GM23338 (cell line): ENCODE data around the gene ARID4B. TPM values are rescaled to one million over a fixed set of nuclear protein-coding genes. Genes with fewer than 3 reads are reported as not detected.

Experiments used
- ATAC-seq: fragments of 200-7000 bp; cut with Tn5 transposase; 3 replicates; pipeline ENCODE4 v1.9.1; 2020
- DNase-seq: peaks from one replicate; pipeline ENCODE4 v3.0.0-alpha.2; 2015; ENCODE audit warnings: low spot score
- H2AFZ ChIP-seq: fragments of 200-600 bp; sonication (generic); 2 replicates; pipeline ENCODE4 v1.8.0; 2016; ENCODE audit warnings: antibody characterized with exemption, mild to moderate bottlenecking, moderate library complexity
- H3F3A ChIP-seq: fragments of 200-600 bp; sonication (generic); replicated peaks from 2 replicates; pipeline ENCODE4 v1.8.0; 2017; ENCODE audit warnings: antibody characterized with exemption, mixed run types, low read depth
- H3K27ac ChIP-seq: fragments of 200-600 bp; sonication (generic); 2 replicates; pipeline ENCODE4 v1.6.1; 2016; ENCODE audit warnings: low read depth
- H3K27me3 ChIP-seq: fragments of 200-600 bp; sonication (generic); 2 replicates; pipeline ENCODE4 v1.8.0; 2016; ENCODE audit warnings: mild to moderate bottlenecking, mixed run types, moderate library complexity; ENCODE audit not compliant: insufficient read depth
- H3K36me3 ChIP-seq: fragments of 200-600 bp; sonication (generic); 2 replicates; pipeline ENCODE4 v1.8.0; 2016; ENCODE audit warnings: mild to moderate bottlenecking; ENCODE audit not compliant: insufficient read depth
- H3K4me1 ChIP-seq: fragments of 200-600 bp; sonication (generic); 2 replicates; pipeline ENCODE4 v1.8.0; 2016; ENCODE audit warnings: mild to moderate bottlenecking, moderate library complexity; ENCODE audit not compliant: insufficient read depth
- H3K4me2 ChIP-seq: fragments of 200-600 bp; sonication (generic); 2 replicates; pipeline ENCODE4 v1.7.1; 2017; ENCODE audit warnings: mixed run types
- H3K4me3 ChIP-seq: fragments of 200-600 bp; sonication (generic); 2 replicates; pipeline ENCODE4 v1.6.1; 2016; ENCODE audit warnings: mixed run types
- H3K79me2 ChIP-seq: fragments of 200-600 bp; sonication (generic); replicated peaks from 2 replicates; pipeline ENCODE4 v1.8.0; 2017; ENCODE audit warnings: mild to moderate bottlenecking; ENCODE audit not compliant: insufficient read depth
- H3K9me2 ChIP-seq: fragments of 200-600 bp; sonication (generic); 2 replicates; pipeline ENCODE4 v1.8.0; 2017; ENCODE audit not compliant: insufficient read depth
- H4K20me1 ChIP-seq: fragments of 200-600 bp; sonication (generic); replicated peaks from 2 replicates; pipeline ENCODE4 v1.8.0; 2017; ENCODE audit warnings: mild to moderate bottlenecking; ENCODE audit not compliant: insufficient read depth
- H3K27ac Mint-ChIP-seq: 2 replicates; pipeline ENCODE4 v1.8.0; 2020; ENCODE audit warnings: inconsistent platforms, mild to moderate bottlenecking, moderate library complexity, mixed read lengths
- H3K27me3 Mint-ChIP-seq: 3 replicates; pipeline ENCODE4 v1.8.0; 2022; ENCODE audit warnings: low read depth, mild to moderate bottlenecking, moderate library complexity, mixed read lengths, inconsistent platforms; ENCODE audit not compliant: insufficient read depth, poor library complexity
- H3K36me3 Mint-ChIP-seq: 3 replicates; pipeline ENCODE4 v1.8.0; 2021; ENCODE audit warnings: low read depth, mild to moderate bottlenecking, inconsistent platforms, moderate library complexity, mixed read lengths
- H3K4me1 Mint-ChIP-seq: 3 replicates; pipeline ENCODE4 v1.8.0; 2020; ENCODE audit warnings: mild to moderate bottlenecking, inconsistent platforms, mixed read lengths
- H3K4me3 Mint-ChIP-seq: 3 replicates; pipeline ENCODE4 v1.8.0; 2021; ENCODE audit warnings: moderate library complexity, mild to moderate bottlenecking, inconsistent platforms, mixed read lengths
- H3K9me3 Mint-ChIP-seq: 3 replicates; pipeline ENCODE4 v1.8.0; 2020; ENCODE audit warnings: moderate library complexity, mild to moderate bottlenecking, inconsistent platforms, mixed read lengths
- CREB1 ChIP-seq: fragments of 250-450 bp; sonication (Bioruptor Pico); IDR thresholded peaks from 2 replicates; pipeline ENCODE4 v1.5.0; 2020; ENCODE audit warnings: low read depth, mild to moderate bottlenecking, moderate library complexity
- CTCF ChIP-seq, 2 experiments: fragments of 200-600 bp in 1 of 2; sonication (generic) in 1 of 2; conservative IDR thresholded peaks; 2 replicates each; pipeline versions ENCODE4 v1.5.1 to v1.6.1; 2016 to 2017; ENCODE audit warnings: antibody characterized with exemption in 2 of 2, low read depth in 2 of 2, mild to moderate bottlenecking in 2 of 2, moderate library complexity in 1 of 2
- ETS1 ChIP-seq: IDR thresholded peaks from 2 replicates; pipeline ENCODE4 v1.6.1; 2016; ENCODE audit warnings: antibody characterized with exemption
- EZH2 ChIP-seq: fragments of 200-600 bp; sonication (generic); IDR thresholded peaks from one replicate; pipeline ENCODE4 v1.8.0; 2017; ENCODE audit warnings: antibody characterized with exemption, mild to moderate bottlenecking, low read depth; ENCODE audit not compliant: unreplicated experiment
- EZH2phosphoT487 ChIP-seq: fragments of 200-600 bp; sonication (generic); IDR thresholded peaks from one replicate; pipeline ENCODE4 v1.8.1; 2018; ENCODE audit warnings: antibody characterized with exemption; ENCODE audit not compliant: unreplicated experiment
- JUNB ChIP-seq: IDR thresholded peaks from one replicate; pipeline ENCODE4 v1.6.1; 2016; ENCODE audit warnings: antibody characterized with exemption; ENCODE audit not compliant: unreplicated experiment
- NANOG ChIP-seq: IDR thresholded peaks from 2 replicates; pipeline ENCODE4 v1.6.1; 2016; ENCODE audit warnings: antibody characterized with exemption, borderline replicate concordance
- POLR2AphosphoS5 ChIP-seq: IDR thresholded peaks from 2 replicates; pipeline ENCODE4 v1.6.1; 2016; ENCODE audit warnings: antibody characterized with exemption, low read depth
- REST ChIP-seq: IDR thresholded peaks from one replicate; pipeline ENCODE4 v1.6.1; 2018; ENCODE audit warnings: antibody characterized with exemption; ENCODE audit not compliant: unreplicated experiment
- STAT1 ChIP-seq: IDR thresholded peaks from one replicate; pipeline ENCODE4 v1.6.1; 2016; ENCODE audit warnings: antibody characterized with exemption; ENCODE audit not compliant: unreplicated experiment
- ZNF114 ChIP-seq: fragments of 250-450 bp; sonication (Bioruptor Pico); IDR thresholded peaks from 2 replicates; pipeline ENCODE4 v1.5.0; 2020; ENCODE audit warnings: mild to moderate bottlenecking, moderate library complexity
- ZNF331 ChIP-seq: fragments of 250-450 bp; sonication (Bioruptor Pico); IDR thresholded peaks from 2 replicates; pipeline ENCODE4 v1.5.0; 2020; ENCODE audit warnings: low read depth, mild to moderate bottlenecking, moderate library complexity
- ZNF462 ChIP-seq: fragments of 250-450 bp; sonication (Bioruptor Pico); IDR thresholded peaks from 2 replicates; pipeline ENCODE4 v1.5.0; 2020; ENCODE audit warnings: mild to moderate bottlenecking, moderate library complexity
- polyA plus RNA-seq: library from polyadenylated mRNA; unstranded; fragments of >200 nt; fragmentation: Nextera tagmentation; extraction: Ambion mirVana; gene quantifications from 2 replicates; pipeline ENCODE4 v1.2.1, GENCODE V29; 2016
- total RNA-seq: library from RNA; depleted of rRNA; stranded (reverse); fragments of >200 nt; shearing (Covaris generic); gene quantifications from 2 replicates; pipeline ENCODE4 v1.2.3, GENCODE V29; 2014

Gene ARID4B
- total and polyA plus RNA-seq, 2 experiments from 2014 or later, result 25.1 to 59.8 TPM

- H3K27me3 ChIP-seq, result no peaks in the 10 kb centered on the region
- H3F3A ChIP-seq, result no peaks in the 10 kb centered on the region
- H3K4me3 Mint-ChIP-seq, result no peak overlapping the region
These were observed 100.6 kb downstream of the ARID4B start for GRCh38 chr1:235227414-235227813.

More at GRCh38 chr1:235227414-235227813, 100.6 kb downstream of the ARID4B start:
- Histone ChIP-seq H3K4me1 (no peaks in the 10 kb centered on the region), H3K4me2 (no peak overlapping the region), H3K4me3 (no peak overlapping the region), H2AFZ (no peak overlapping the region), H4K20me1 (peaks cover 3% of the 10 kb centered on the region; the same call in 1 of the 2 replicates), H3K27ac (no peak overlapping the region), H3K79me2 (no peaks in the 10 kb centered on the region; the same call in 1 of the 2 replicates), H3K36me3 (no peaks in the 10 kb centered on the region), H3K9me2 (no peaks in the 10 kb centered on the region)
- Mint-ChIP-seq H3K9me3 (no peaks in the 10 kb centered on the region), H3K27me3 (no peaks in the 10 kb centered on the region), H3K27ac (no peak overlapping the region), H3K4me1 (no peaks in the 10 kb centered on the region), H3K36me3 (peaks cover 40% of the 10 kb centered on the region)
- no peak for TF ChIP-seq ZNF331 (CRISPR knock-in tag)
- no peak for TF ChIP-seq JUNB
- no peak for TF ChIP-seq ZNF462
- no peak for TF ChIP-seq EZH2
- no peak for TF ChIP-seq STAT1
- no peak for TF ChIP-seq CREB1
- no peak for TF ChIP-seq REST
- no peak for TF ChIP-seq ETS1
- TF ChIP-seq NANOG, result no peak
- TF ChIP-seq EZH2phosphoT487, result no peak
- TF ChIP-seq ZNF114 (CRISPR knock-in tag), result no peak
- TF ChIP-seq POLR2AphosphoS5, result no peak
- TF ChIP-seq CTCF (conservative IDR thresholded peaks at IDR 0.05; ENCODE audit: low read depth in 2 of 2), result no peak
- ATAC-seq (no peak), DNase-seq (no peak)
